ENCODE results near the gene TOP2B. TPM values are rescaled to one million over a fixed set of nuclear protein-coding genes. Genes with fewer than 3 reads are reported as not detected.

The TOP2B gene
- total RNA-seq, 1 experiment from 2014 or later, result 84.7 TPM

DNA sequence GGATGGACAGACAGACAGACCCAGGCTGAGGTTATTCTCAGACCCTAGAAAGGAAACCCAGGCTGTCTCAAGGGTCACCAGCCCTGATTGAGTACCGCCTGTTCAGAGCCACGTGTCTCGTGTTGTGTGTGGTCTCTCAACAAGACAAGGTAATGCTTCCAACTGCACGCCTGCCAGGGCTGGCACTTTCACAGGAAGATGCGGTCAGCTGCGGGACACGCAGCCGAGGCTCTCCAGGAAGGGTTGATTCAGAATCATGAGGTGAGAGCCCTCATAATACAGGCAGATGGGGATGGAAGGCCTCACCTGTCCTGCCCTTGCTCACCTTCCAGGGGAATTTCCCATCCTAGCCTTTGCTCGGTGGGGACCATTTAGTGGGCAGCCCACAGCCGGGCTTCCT lies 81.4 kb downstream of the TOP2B start:
- DNase-seq (ENCODE audit: low read depth), result no peak

DNA sequence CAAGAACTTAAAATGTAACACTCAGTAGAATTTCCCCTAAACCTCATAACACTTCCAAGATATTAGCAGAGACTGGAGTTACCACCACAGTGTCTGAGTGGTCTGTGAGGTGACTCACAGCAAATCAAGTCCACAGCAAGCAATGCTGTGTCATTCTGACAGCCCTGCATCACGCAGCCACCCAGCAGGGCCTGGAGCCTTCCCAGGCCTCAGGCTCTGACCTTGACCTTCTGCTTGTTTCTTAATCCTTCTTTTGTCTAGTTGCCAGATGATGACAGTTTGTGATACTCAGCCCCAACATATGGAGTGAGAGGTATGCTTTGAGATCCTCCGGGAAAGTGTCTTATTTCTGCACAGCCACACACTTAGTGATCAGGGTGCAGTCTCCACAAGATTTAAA lies 82.5 kb downstream of the TOP2B start:
- peak; percentile 98 for DNase-seq (ENCODE audit: low read depth)

DNA sequence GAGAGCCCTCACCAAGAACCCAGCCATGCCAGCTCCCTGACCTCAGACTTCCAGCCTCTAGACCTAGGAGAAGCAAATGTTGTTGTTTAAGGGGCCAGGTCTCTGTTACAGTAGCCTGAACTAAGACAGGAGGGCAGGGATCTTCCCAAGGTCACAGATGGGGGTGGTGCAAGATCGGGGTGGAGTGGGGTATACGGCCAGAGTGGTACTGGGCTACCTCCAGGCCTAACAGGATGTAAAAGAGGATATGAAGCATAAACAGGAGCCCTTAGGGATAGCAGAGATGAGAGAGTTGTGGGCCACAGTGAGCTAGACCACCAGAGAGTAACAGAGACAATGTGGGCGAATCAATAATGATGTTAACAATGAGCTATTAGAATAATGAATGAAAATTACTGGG lies 82.9 kb downstream of the TOP2B start:
- peak; percentile 23 for DNase-seq (ENCODE audit: low read depth)

DNA sequence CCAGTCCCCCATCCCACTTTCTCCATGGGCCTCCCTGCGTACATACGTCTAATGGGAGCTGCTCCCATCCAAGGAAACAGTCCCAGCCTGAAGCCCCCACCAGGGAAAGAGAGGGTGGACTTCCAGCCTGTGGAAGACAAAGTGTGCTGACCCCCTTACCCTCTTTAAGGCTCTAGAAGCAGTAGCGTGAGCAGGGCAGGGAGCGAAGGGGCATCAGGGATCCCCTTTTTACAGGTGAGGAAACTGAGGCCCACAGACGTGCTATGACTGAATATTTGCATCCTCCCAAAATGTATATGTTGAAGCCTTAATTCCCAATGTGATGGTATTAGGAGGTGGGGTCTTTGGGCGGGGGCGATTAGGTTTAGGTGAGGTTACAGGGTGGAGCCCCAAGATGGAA lies 83.4 kb downstream of the TOP2B start:
- DNase-seq (ENCODE audit: low read depth), result no peak

DNA sequence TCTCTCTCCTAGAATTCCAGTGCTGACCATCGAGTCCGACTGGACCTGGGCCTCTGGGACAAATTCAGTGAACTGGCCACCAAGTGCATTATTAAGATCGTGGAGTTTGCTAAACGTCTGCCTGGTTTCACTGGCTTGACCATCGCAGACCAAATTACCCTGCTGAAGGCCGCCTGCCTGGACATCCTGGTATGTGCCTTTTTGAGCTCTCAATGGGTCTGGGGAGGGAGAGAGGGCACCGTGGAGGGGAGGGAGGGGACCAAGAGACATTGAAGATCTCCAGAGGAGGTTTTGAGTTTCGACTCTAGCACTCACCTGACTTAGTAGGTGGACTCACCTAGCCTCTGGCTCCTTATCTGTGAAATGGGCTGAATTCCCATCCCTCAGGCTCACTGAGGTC lies 84.2 kb downstream of the TOP2B start:
- DNase-seq (ENCODE audit: low read depth), result no peak

DNA sequence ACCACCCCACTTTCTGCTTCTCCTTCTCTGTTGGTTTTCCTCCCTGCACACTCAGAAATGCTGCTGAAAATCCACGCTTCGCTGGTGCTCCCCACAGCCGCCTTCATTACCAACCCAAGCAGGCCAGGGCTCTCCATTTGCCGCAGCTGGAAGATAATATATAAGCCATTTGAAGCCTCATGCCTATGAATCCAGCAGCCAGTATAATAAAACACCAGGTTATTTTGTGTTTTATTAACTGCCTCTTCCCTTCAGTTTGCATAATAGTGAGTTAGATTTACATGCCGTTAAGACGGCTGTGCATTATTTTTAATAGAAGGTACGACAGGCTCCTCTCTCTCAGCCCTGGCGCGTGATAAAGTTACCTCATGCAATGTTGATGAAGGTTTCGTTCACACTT lies 86.6 kb downstream of the TOP2B start:
- no peak for DNase-seq (ENCODE audit: low read depth)

DNA sequence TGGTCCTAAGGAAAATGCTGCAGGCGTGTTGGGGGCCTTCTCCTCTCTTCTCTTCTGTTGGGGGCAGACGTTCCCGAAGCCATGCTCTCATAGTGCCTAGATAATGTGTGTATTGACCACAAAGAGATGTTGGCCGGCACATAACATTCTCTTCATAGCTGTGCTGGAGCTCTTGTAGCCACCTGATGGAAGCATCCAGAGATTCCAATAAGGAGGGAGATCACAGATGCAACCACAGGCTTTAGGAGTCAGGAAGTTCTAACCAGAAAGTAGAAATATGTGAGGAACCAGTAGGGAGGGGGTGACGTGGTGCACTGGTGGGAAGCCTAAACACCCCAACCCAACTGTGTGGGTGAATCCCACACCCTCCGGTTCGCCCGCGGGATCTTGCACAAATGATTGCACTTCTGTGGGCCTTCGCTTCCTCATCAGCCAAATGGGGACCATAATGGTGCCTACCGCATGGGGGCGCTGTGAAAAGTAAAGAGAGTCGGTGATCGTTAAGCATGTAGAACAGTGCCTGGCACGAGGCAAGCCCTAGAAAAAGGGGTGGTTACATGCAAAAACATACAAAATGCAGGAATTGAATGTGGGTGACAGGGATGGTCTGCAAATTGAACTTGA lies 87.8 kb downstream of the TOP2B start:
- no peak for DNase-seq (ENCODE audit: low read depth)

DNA sequence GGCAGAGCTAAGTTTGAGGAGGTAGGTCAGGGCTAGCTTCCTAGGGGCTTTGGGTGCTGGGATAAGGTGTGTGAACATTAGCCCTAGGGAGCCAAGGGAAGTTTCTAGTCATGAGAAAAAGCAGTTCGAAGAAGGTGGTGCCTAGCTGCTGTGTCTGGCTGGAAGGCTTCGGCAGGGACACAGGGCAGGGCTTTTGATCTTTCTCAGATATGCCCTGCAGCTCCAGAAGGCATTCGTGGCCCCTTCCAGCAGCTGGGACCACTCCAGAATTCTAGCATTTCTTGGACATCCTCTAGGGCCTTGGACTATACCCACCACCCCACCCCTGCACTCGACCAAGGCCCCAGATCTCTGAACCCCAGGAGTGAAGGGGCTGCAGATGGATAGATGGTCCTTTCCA lies 88.6 kb downstream of the TOP2B start:
- DNase-seq (ENCODE audit: low read depth), result no peak

DNA sequence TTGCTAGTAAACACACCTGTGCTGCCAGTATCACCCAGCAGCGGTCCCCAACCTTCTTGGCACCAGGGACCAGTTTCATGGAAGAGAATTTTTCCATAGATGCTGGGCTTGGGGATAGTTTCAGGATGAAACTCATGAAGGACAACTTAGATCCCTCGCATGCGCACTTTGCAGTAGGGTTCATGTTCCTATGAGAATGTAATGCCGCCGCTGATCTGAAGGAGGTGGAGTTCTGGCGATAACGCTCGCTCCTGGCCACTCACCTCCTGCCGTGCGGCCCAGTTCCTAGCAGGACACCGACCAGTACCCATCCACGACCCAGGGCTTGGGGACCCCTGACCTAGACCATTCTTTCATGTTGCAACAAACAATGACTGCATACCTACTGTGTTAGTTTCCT lies 89.7 kb downstream of the TOP2B start:
- DNase-seq (ENCODE audit: low read depth), result no peak

DNA sequence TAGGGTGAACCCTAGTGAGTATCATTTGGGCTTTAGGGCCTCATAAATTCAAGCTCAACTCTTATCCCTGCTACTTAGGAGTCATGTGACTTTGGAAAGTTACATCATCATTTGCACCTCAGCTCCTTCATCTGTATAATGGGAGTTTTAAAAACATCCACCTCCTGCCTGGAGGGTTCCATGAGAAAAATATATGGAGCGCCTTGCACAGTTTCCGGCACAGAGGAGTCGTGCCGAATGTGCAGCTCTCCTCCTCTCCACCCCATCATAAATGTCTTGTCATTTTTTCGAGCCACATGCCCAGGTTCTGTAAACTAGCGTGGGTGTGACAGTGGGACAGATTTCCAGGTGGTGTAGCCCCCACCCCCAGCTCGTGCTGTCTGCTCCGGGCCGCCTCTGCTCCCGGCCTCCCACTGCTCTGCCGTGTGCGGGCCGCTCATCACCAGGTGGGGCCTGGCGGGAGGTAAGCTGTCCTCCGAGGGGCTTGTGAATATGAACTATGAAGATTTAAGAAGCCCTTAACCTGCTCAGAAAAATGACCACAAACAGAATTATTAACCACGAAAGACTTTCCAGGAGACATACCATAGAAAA lies 90.4 kb downstream of the TOP2B start:
- DNase-seq (ENCODE audit: low read depth), result no peak

DNA sequence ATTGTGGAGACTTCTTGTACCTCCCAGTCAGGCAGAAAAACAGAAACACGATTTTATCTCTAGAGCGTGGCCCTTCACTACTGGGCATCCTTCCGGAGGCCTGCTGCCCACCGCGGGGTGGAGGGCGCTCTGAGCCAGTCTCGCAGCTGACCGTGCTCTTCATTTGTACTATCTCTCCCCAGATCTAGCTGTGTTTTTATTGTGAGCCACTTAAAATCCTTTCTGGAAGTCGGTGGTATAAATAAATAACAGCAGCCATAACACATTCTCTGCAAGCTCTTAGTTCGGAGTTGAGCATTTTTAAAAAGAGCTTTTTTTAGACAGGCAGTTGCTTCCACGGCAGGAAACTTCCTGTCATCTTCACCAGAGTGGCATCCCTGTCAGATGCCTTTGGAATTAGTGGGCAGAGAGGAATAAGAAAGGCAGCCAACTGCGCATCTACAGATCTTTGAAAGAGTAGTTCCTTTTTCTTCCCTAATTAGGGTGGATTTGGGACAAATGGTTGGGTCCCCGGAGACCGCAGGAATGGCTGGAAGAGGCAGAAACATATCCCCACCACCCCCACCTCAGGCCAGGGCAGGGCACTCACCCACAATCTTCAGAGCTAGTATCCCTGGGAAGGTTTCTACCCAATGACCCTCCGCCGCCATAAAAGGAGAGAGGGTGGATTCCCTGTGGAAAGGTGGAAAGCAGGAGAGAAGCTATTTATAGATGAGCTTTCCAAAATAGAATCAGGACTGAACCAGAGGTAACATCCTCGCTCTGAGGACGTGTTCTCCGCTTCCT lies 91.1 kb downstream of the TOP2B start:
- peak; percentile 86 for DNase-seq (ENCODE audit: low read depth)

DNA sequence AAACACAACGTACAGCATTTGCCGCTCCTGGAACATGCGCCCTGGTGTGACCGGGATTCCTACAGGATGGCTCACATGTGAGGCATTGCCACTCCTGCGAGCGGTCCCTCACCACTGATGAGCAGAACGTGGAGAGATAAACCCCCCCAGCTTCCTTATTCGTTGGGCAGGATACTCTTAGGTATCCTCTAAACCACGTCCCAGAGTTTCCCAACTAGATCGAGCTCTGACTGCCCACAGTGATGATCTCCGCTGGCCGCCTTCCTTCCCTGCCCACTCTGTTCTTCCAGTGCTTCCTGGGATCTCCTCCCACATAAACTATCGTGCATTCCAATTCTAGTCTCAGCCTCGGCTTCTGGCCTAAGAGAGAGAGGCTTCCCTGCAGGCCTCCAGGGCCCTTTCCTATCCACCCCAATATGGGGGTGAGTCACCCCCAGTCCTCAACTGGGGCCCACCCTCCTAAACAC lies 91.8 kb downstream of the TOP2B start:
- peak; percentile 65 for DNase-seq (ENCODE audit: low read depth)

DNA sequence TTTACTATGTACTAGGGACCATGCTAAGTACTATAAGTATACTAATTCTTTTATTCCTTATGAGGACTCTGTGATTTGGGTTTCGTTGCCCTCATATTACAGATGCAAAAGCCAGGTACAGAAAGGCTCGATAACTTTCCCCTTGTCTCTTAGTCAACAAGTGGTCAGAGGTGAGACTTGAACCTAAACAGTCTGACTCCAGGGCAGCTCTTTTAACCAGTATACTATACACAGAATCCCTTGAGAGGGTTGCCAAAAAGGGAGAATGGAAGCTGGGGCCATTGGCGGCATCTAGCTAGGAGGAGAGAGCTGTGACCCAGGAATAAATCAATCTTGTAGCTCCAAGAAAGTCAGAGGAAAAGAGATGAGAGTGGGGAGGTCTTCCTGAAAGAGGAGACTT lies 92.4 kb downstream of the TOP2B start:
- no peak for DNase-seq (ENCODE audit: low read depth)

DNA sequence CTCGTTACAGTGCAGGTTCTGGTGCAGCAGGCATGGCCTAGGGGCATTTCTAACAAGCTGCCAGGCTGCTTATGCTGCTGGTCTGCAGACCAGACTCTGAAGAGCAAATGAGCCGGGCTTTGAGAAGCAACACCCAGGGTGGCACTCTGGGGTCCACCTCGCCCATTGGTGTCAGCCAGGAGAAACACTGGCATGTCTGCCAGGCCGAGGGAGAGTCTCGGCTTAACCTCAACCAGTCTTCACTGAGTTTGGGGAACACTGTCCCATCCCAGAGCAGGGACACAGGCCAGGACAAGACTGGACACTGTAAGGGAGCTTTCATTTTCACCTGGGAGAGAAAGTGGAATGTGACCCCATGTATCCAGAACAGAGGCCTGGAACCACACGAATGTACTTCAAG lies 93.4 kb downstream of the TOP2B start:
- DNase-seq (ENCODE audit: low read depth), result no peak

DNA sequence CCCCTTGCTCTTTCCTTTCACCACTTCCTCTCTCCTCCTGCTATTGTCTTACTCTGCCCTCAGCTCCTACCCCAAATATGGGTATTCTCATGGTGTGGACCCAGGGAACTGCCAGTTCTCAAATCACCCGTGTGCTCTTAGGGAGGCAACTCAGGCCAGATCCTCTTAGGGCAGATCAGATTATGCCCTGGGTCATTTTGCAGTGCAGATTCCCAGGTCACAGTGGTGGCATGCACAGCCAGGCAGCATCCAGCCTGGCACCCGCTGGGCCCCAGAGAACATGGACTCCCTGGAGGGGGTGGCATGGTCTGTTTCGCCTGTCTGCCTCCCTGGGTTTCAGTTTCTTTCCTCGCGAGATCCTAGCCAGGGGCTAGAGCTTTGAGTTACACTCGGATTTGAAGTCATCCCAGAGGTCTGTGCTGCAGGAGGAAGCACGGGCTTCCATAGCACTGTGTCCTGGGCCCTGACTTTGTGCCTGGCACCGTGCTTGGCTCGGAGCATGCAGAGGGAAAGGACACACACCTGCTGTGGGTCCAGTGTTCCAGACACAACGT lies 96.1 kb downstream of the TOP2B start:
- no peak for DNase-seq (ENCODE audit: low read depth)

DNA sequence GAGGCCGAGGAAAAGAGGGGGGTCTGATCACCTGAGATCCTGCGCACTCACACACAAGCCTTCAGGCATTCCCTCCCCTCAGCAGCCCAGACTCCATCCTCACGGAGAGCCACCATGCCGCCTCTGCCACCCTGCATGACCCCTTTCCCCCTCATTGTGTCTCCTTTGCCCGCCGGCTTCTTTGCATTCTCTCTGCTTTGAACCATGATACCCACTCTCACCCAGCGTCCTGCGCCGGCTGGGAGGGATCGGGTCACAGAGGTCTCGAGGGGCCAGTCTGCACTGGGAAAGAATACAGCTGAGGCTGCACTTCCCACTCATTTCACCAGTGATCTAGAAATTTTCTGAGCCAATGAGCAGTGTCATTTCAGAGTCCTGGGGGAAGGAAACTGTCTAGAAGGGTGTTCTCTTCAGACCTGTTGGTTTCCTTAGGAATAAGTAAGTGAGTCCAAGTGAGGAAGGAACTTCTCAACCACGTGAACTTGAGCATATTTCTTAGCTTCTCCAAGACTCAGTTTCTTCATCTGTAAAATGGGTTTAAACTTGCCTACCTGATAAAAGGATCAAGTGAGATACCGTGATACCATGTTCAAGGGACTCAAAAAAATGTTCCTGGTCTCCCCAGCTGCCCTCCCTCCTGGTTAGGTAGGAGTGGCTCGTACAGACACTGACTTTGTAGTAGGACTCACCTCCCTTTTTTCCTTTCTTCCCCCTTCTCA lies 96.7 kb downstream of the TOP2B start:
- no peak for DNase-seq (ENCODE audit: low read depth)

DNA sequence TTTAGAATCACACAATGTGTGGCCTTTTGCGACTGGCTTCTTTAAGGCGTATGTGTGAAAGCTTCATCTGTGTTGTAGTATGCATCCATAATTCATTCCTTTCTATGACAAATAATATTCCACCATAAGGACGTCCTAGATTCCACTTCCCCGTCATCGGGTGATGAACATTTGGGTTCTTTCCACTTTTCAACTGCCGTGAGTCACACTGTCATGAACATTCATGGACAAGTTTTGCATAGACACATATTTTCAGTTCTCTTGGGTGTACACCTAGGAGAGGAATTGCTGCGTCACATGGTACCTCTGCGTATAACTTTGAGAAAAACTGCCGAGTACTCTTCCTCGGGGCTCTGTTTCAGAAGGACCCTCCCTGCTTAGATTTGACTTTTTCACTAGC lies 97.3 kb downstream of the TOP2B start:
- DNase-seq (ENCODE audit: low read depth), result no peak

DNA sequence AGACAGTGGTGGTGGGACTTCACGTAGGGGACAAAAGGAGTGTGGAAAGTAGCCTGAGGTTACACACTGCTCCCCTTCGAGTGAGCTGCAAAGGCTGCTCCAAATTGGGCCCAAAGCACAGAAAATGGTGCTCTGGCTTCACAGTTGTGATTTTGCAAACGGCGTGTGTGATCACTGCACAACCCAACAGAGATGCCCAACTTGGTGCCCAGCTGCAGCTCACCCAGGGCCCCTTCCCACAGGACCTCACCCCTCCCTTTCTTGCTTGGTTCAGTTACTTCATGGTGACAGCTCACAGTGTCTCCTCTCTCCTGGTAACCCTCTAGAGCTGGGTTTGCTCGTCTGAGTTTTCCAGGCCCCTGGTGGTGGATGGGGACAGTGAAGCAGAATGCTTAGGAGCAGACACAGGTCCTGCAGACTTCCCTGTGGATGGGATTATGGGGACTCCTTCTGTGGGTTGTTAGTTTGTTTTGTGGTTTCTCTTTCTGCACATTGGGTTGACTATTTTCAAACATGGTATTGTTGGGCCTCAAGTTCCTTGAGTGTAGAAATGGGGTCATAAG lies 98.3 kb downstream of the TOP2B start:
- no peak for DNase-seq (ENCODE audit: low read depth)

DNA sequence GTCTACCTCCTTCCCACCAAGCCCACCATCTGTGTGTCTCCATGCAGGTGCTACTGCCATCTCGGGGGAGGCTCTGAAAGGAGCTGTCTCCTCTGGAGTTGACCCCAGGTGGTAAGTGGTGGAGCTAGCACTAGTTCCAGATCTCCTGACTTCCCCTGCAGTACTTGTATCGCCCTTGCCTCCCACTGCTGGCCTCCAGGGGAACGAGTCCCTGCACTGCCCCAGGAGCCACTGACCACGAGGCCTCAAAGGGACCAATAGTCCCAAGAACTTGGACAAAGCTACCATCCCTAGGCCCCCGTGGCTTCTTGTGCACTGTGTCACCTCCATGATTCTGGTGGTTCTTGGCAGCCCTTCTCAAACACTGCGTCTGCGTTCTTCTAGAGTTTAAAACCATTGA lies 98.9 kb downstream of the TOP2B start:
- no peak for DNase-seq (ENCODE audit: low read depth)

DNA sequence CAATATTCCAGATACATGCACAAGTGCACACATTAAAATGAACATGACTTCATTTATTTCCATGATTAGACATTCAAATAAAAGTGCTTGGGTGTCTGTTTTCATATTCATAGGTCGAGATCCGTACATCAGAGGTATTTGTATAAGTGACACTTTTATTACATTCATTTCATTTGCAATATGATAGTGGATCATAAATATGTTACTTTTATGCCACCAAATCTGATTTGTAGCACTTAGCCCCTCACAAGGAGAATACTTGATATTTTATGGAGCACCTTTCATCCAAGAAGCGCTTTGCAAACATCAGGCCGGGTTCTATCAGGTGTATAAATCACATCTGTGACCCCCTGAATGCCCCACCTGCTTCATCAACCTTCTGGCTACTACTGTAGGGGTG lies 100.6 kb downstream of the TOP2B start:
- no peak for DNase-seq (ENCODE audit: low read depth)

DNA sequence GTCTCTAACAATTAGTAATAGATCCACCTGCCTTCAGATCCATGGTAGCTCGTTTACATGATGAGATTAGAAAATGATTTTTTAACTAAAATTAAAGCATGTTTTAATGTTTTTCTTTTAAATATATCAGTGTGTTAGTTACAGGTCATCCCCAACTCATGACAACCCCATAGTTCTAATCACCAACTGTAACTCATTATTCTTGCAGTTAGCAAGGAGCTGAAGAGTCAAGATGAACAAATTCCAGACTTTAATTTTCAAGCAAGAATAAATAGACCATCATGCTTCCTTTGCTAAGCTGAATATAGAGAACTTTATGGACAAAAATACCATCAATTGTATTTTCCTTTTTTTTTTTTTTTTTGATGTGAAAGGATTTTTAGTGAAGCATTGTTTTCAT lies 101.1 kb downstream of the TOP2B start:
- DNase-seq (ENCODE audit: low read depth), result no peak

DNA sequence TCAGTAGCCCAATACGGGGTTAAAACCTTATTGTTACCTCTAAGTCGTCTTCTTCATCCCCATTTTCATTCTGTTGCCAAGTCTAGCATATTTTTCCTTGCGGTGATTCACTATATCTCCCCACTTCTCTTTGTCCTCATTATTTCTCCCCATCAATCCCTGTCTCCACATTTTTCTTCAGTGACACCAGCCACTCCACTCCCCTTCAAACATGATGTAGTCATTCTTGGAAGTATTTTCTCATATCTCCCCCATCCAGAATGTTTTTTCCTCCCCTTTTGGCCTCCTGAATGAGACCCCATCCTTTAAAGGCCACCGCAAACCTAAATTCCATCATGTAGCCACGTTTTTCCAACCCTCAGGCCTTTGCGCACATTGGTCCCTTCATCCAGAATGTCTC lies 105.9 kb downstream of the TOP2B start:
- DNase-seq (ENCODE audit: low read depth), result no peak
